Ramos (cell line): ENCODE results near the gene ASPHD2.

Experiments
- in situ Hi-C: fragments of 300-500 bp; cut with MboI; formaldehyde crosslinking; loops from one replicate; pipeline ENCODE4 v1.14.3; 2022; ENCODE audit warnings: low sequenced_read_pairs; ENCODE audit not compliant: unreplicated experiment

Gene ASPHD2

GRCh38 chr22:26486394-26486793 is 57.3 kb downstream of the ASPHD2 start:
- in situ Hi-C loops = no loop called here

- in situ Hi-C loops = no loop called here
Observed at GRCh38 chr22:26487996-26488395, 58.9 kb downstream of the ASPHD2 start.

- in situ Hi-C loops = no loop called here
Observed at GRCh38 chr22:26489447-26490036, 60.5 kb downstream of the ASPHD2 start.

- in situ Hi-C loops = no loop called here
Observed at GRCh38 chr22:26492220-26492619, 63.2 kb downstream of the ASPHD2 start.

- in situ Hi-C loops = no loop called here
Observed at GRCh38 chr22:26494506-26494905, 65.4 kb downstream of the ASPHD2 start.
